GM23338 (cell line): ENCODE measurements around the gene UBE2V1. TPM values are rescaled to one million over a fixed set of nuclear protein-coding genes. Genes with fewer than 3 reads are reported as not detected.

Source experiments
- ATAC-seq: fragments of 200-7000 bp; cut with Tn5 transposase; 3 replicates; pipeline ENCODE4 v1.9.1; 2020
- DNase-seq: peaks from one replicate; pipeline ENCODE4 v3.0.0-alpha.2; 2015; ENCODE audit warnings: low spot score
- H2AFZ ChIP-seq: fragments of 200-600 bp; sonication (generic); 2 replicates; pipeline ENCODE4 v1.8.0; 2016; ENCODE audit warnings: antibody characterized with exemption, mild to moderate bottlenecking, moderate library complexity
- H3F3A ChIP-seq: fragments of 200-600 bp; sonication (generic); replicated peaks from 2 replicates; pipeline ENCODE4 v1.8.0; 2017; ENCODE audit warnings: antibody characterized with exemption, mixed run types, low read depth
- H3K27ac ChIP-seq: fragments of 200-600 bp; sonication (generic); 2 replicates; pipeline ENCODE4 v1.6.1; 2016; ENCODE audit warnings: low read depth
- H3K27me3 ChIP-seq: fragments of 200-600 bp; sonication (generic); 2 replicates; pipeline ENCODE4 v1.8.0; 2016; ENCODE audit warnings: mild to moderate bottlenecking, mixed run types, moderate library complexity; ENCODE audit not compliant: insufficient read depth
- H3K36me3 ChIP-seq: fragments of 200-600 bp; sonication (generic); 2 replicates; pipeline ENCODE4 v1.8.0; 2016; ENCODE audit warnings: mild to moderate bottlenecking; ENCODE audit not compliant: insufficient read depth
- H3K4me1 ChIP-seq: fragments of 200-600 bp; sonication (generic); 2 replicates; pipeline ENCODE4 v1.8.0; 2016; ENCODE audit warnings: mild to moderate bottlenecking, moderate library complexity; ENCODE audit not compliant: insufficient read depth
- H3K4me2 ChIP-seq: fragments of 200-600 bp; sonication (generic); 2 replicates; pipeline ENCODE4 v1.7.1; 2017; ENCODE audit warnings: mixed run types
- H3K4me3 ChIP-seq: fragments of 200-600 bp; sonication (generic); 2 replicates; pipeline ENCODE4 v1.6.1; 2016; ENCODE audit warnings: mixed run types
- H3K79me2 ChIP-seq: fragments of 200-600 bp; sonication (generic); replicated peaks from 2 replicates; pipeline ENCODE4 v1.8.0; 2017; ENCODE audit warnings: mild to moderate bottlenecking; ENCODE audit not compliant: insufficient read depth
- H3K9me2 ChIP-seq: fragments of 200-600 bp; sonication (generic); 2 replicates; pipeline ENCODE4 v1.8.0; 2017; ENCODE audit not compliant: insufficient read depth
- H4K20me1 ChIP-seq: fragments of 200-600 bp; sonication (generic); replicated peaks from 2 replicates; pipeline ENCODE4 v1.8.0; 2017; ENCODE audit warnings: mild to moderate bottlenecking; ENCODE audit not compliant: insufficient read depth
- H3K27ac Mint-ChIP-seq: 2 replicates; pipeline ENCODE4 v1.8.0; 2020; ENCODE audit warnings: inconsistent platforms, mild to moderate bottlenecking, moderate library complexity, mixed read lengths
- H3K27me3 Mint-ChIP-seq: 3 replicates; pipeline ENCODE4 v1.8.0; 2022; ENCODE audit warnings: low read depth, mild to moderate bottlenecking, moderate library complexity, mixed read lengths, inconsistent platforms; ENCODE audit not compliant: insufficient read depth, poor library complexity
- H3K36me3 Mint-ChIP-seq: 3 replicates; pipeline ENCODE4 v1.8.0; 2021; ENCODE audit warnings: low read depth, mild to moderate bottlenecking, inconsistent platforms, moderate library complexity, mixed read lengths
- H3K4me1 Mint-ChIP-seq: 3 replicates; pipeline ENCODE4 v1.8.0; 2020; ENCODE audit warnings: mild to moderate bottlenecking, inconsistent platforms, mixed read lengths
- H3K4me3 Mint-ChIP-seq: 3 replicates; pipeline ENCODE4 v1.8.0; 2021; ENCODE audit warnings: moderate library complexity, mild to moderate bottlenecking, inconsistent platforms, mixed read lengths
- H3K9me3 Mint-ChIP-seq: 3 replicates; pipeline ENCODE4 v1.8.0; 2020; ENCODE audit warnings: moderate library complexity, mild to moderate bottlenecking, inconsistent platforms, mixed read lengths
- CREB1 ChIP-seq: fragments of 250-450 bp; sonication (Bioruptor Pico); IDR thresholded peaks from 2 replicates; pipeline ENCODE4 v1.5.0; 2020; ENCODE audit warnings: low read depth, mild to moderate bottlenecking, moderate library complexity
- EZH2 ChIP-seq: fragments of 200-600 bp; sonication (generic); IDR thresholded peaks from one replicate; pipeline ENCODE4 v1.8.0; 2017; ENCODE audit warnings: antibody characterized with exemption, mild to moderate bottlenecking, low read depth; ENCODE audit not compliant: unreplicated experiment
- EZH2phosphoT487 ChIP-seq: fragments of 200-600 bp; sonication (generic); IDR thresholded peaks from one replicate; pipeline ENCODE4 v1.8.1; 2018; ENCODE audit warnings: antibody characterized with exemption; ENCODE audit not compliant: unreplicated experiment
- JUNB ChIP-seq: IDR thresholded peaks from one replicate; pipeline ENCODE4 v1.6.1; 2016; ENCODE audit warnings: antibody characterized with exemption; ENCODE audit not compliant: unreplicated experiment
- NANOG ChIP-seq: IDR thresholded peaks from 2 replicates; pipeline ENCODE4 v1.6.1; 2016; ENCODE audit warnings: antibody characterized with exemption, borderline replicate concordance
- POLR2AphosphoS5 ChIP-seq: IDR thresholded peaks from 2 replicates; pipeline ENCODE4 v1.6.1; 2016; ENCODE audit warnings: antibody characterized with exemption, low read depth
- STAT1 ChIP-seq: IDR thresholded peaks from one replicate; pipeline ENCODE4 v1.6.1; 2016; ENCODE audit warnings: antibody characterized with exemption; ENCODE audit not compliant: unreplicated experiment
- ZNF114 ChIP-seq: fragments of 250-450 bp; sonication (Bioruptor Pico); IDR thresholded peaks from 2 replicates; pipeline ENCODE4 v1.5.0; 2020; ENCODE audit warnings: mild to moderate bottlenecking, moderate library complexity
- ZNF331 ChIP-seq: fragments of 250-450 bp; sonication (Bioruptor Pico); IDR thresholded peaks from 2 replicates; pipeline ENCODE4 v1.5.0; 2020; ENCODE audit warnings: low read depth, mild to moderate bottlenecking, moderate library complexity
- polyA plus RNA-seq: library from polyadenylated mRNA; unstranded; fragments of >200 nt; fragmentation: Nextera tagmentation; extraction: Ambion mirVana; gene quantifications from 2 replicates; pipeline ENCODE4 v1.2.1, GENCODE V29; 2016
- total RNA-seq: library from RNA; depleted of rRNA; stranded (reverse); fragments of >200 nt; shearing (Covaris generic); gene quantifications from 2 replicates; pipeline ENCODE4 v1.2.3, GENCODE V29; 2014
- TF ChIP-seq, protein P1 (sequence below), 2 experiments: fragments of 200-600 bp in 1 of 2; sonication (generic) in 1 of 2; conservative IDR thresholded peaks; 2 replicates each; pipeline versions ENCODE4 v1.5.1 to v1.6.1; 2016 to 2017; ENCODE audit warnings: antibody characterized with exemption in 2 of 2, low read depth in 2 of 2, mild to moderate bottlenecking in 2 of 2, moderate library complexity in 1 of 2
- TF ChIP-seq, protein P2 (sequence below): fragments of 250-450 bp; sonication (Bioruptor Pico); IDR thresholded peaks from 2 replicates; pipeline ENCODE4 v1.5.0; 2020; ENCODE audit warnings: mild to moderate bottlenecking, moderate library complexity
- TF ChIP-seq, protein P3 (sequence below): IDR thresholded peaks from one replicate; pipeline ENCODE4 v1.6.1; 2018; ENCODE audit warnings: antibody characterized with exemption; ENCODE audit not compliant: unreplicated experiment
- TF ChIP-seq, protein P4 (sequence below): IDR thresholded peaks from 2 replicates; pipeline ENCODE4 v1.6.1; 2016; ENCODE audit warnings: antibody characterized with exemption

UBE2V1 gene
- total and polyA plus RNA-seq, 2 experiments from 2014 or later: 105 to 302 TPM

DNA sequence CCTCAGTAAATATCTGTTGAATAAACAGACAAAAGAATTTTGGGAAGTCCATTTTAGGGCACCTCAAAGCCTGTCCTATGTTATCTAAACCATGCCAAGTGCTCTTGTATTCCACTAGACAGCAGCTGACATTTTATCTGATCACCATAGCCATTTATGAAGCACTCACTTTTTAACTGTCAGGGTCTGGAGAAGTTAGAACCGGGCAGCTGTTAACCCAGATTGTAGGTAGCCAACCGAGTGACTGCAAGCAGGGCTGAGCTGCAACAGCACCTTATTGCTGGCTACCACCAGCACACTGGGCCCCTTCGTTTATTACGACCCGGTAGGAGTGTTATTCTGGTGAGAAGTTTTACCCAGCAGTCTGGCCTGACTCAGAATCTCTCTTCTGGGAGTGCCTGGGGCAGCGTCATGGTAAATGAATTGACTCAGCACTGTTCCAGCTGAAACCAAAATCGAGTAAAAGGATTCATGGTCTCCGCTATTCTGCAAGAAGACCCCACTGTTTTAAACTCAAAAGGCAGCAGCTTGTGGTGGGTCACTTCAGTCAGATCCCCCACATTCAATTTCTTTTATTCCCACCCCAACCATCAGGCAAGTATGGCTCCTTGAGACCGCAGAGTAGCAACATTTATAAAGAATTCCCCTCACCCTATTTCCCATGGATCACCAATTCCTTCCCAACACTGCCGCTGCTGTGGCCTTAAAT is 1.7 kb downstream of the UBE2V1 start:
- Histone ChIP-seq H3K4me3 (peak overlapping the region; percentile 99), H3K27me3 (no peaks in the 10 kb centered on the region), H3K36me3 (no peaks in the 10 kb centered on the region), H3K4me2 (peak overlapping the region; percentile 100), H3K79me2 (peaks cover 75% of the 10 kb centered on the region), H2AFZ (no peak overlapping the region), H3K9me2 (no peaks in the 10 kb centered on the region), H3K4me1 (peaks cover 56% of the 10 kb centered on the region), H4K20me1 (peaks cover 51% of the 10 kb centered on the region), H3K27ac (peak overlapping the region; percentile 50; the same call in 1 of the 2 replicates), H3F3A (peaks cover 3% of the 10 kb centered on the region)
- Mint-ChIP-seq H3K9me3 (no peaks in the 10 kb centered on the region), H3K4me1 (peaks cover 67% of the 10 kb centered on the region), H3K4me3 (peak overlapping the region; percentile 91), H3K27ac (peak overlapping the region; percentile 92), H3K27me3 (peaks cover 16% of the 10 kb centered on the region), H3K36me3 (no peaks in the 10 kb centered on the region; the same call in 2 of the 3 replicates)
- DNase-seq: no peak
- ATAC-seq: no peak
- TF ChIP-seq JUNB (no peak), ZNF114 (CRISPR knock-in tag) (no peak), POLR2AphosphoS5 (no peak), EZH2phosphoT487 (no peak), CREB1 (CRISPR knock-in tag) (no peak), NANOG (no peak), STAT1 (no peak), ZNF331 (CRISPR knock-in tag) (no peak), EZH2 (no peak)
- TF ChIP-seq, protein P1, sequence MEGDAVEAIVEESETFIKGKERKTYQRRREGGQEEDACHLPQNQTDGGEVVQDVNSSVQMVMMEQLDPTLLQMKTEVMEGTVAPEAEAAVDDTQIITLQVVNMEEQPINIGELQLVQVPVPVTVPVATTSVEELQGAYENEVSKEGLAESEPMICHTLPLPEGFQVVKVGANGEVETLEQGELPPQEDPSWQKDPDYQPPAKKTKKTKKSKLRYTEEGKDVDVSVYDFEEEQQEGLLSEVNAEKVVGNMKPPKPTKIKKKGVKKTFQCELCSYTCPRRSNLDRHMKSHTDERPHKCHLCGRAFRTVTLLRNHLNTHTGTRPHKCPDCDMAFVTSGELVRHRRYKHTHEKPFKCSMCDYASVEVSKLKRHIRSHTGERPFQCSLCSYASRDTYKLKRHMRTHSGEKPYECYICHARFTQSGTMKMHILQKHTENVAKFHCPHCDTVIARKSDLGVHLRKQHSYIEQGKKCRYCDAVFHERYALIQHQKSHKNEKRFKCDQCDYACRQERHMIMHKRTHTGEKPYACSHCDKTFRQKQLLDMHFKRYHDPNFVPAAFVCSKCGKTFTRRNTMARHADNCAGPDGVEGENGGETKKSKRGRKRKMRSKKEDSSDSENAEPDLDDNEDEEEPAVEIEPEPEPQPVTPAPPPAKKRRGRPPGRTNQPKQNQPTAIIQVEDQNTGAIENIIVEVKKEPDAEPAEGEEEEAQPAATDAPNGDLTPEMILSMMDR (conservative IDR thresholded peaks at IDR 0.05; ENCODE audit: low read depth in 2 of 2): no peak
- TF ChIP-seq, protein P2, sequence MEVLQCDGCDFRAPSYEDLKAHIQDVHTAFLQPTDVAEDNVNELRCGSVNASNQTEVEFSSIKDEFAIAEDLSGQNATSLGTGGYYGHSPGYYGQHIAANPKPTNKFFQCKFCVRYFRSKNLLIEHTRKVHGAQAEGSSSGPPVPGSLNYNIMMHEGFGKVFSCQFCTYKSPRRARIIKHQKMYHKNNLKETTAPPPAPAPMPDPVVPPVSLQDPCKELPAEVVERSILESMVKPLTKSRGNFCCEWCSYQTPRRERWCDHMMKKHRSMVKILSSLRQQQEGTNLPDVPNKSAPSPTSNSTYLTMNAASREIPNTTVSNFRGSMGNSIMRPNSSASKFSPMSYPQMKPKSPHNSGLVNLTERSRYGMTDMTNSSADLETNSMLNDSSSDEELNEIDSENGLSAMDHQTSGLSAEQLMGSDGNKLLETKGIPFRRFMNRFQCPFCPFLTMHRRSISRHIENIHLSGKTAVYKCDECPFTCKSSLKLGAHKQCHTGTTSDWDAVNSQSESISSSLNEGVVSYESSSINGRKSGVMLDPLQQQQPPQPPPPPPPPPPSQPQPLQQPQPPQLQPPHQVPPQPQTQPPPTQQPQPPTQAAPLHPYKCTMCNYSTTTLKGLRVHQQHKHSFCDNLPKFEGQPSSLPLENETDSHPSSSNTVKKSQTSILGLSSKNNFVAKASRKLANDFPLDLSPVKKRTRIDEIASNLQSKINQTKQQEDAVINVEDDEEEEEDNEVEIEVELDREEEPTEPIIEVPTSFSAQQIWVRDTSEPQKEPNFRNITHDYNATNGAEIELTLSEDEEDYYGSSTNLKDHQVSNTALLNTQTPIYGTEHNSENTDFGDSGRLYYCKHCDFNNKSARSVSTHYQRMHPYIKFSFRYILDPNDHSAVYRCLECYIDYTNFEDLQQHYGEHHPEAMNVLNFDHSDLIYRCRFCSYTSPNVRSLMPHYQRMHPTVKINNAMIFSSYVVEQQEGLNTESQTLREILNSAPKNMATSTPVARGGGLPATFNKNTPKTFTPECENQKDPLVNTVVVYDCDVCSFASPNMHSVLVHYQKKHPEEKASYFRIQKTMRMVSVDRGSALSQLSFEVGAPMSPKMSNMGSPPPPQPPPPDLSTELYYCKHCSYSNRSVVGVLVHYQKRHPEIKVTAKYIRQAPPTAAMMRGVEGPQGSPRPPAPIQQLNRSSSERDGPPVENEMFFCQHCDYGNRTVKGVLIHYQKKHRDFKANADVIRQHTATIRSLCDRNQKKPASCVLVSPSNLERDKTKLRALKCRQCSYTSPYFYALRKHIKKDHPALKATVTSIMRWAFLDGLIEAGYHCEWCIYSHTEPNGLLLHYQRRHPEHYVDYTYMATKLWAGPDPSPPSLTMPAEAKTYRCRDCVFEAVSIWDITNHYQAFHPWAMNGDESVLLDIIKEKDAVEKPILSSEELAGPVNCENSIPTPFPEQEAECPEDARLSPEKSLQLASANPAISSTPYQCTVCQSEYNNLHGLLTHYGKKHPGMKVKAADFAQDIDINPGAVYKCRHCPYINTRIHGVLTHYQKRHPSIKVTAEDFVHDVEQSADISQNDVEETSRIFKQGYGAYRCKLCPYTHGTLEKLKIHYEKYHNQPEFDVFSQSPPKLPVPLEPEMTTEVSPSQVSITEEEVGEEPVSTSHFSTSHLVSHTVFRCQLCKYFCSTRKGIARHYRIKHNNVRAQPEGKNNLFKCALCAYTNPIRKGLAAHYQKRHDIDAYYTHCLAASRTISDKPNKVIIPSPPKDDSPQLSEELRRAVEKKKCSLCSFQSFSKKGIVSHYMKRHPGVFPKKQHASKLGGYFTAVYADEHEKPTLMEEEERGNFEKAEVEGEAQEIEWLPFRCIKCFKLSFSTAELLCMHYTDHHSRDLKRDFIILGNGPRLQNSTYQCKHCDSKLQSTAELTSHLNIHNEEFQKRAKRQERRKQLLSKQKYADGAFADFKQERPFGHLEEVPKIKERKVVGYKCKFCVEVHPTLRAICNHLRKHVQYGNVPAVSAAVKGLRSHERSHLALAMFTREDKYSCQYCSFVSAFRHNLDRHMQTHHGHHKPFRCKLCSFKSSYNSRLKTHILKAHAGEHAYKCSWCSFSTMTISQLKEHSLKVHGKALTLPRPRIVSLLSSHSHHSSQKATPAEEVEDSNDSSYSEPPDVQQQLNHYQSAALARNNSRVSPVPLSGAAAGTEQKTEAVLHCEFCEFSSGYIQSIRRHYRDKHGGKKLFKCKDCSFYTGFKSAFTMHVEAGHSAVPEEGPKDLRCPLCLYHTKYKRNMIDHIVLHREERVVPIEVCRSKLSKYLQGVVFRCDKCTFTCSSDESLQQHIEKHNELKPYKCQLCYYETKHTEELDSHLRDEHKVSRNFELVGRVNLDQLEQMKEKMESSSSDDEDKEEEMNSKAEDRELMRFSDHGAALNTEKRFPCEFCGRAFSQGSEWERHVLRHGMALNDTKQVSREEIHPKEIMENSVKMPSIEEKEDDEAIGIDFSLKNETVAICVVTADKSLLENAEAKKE (CRISPR knock-in tag): no peak
- TF ChIP-seq, protein P3, sequence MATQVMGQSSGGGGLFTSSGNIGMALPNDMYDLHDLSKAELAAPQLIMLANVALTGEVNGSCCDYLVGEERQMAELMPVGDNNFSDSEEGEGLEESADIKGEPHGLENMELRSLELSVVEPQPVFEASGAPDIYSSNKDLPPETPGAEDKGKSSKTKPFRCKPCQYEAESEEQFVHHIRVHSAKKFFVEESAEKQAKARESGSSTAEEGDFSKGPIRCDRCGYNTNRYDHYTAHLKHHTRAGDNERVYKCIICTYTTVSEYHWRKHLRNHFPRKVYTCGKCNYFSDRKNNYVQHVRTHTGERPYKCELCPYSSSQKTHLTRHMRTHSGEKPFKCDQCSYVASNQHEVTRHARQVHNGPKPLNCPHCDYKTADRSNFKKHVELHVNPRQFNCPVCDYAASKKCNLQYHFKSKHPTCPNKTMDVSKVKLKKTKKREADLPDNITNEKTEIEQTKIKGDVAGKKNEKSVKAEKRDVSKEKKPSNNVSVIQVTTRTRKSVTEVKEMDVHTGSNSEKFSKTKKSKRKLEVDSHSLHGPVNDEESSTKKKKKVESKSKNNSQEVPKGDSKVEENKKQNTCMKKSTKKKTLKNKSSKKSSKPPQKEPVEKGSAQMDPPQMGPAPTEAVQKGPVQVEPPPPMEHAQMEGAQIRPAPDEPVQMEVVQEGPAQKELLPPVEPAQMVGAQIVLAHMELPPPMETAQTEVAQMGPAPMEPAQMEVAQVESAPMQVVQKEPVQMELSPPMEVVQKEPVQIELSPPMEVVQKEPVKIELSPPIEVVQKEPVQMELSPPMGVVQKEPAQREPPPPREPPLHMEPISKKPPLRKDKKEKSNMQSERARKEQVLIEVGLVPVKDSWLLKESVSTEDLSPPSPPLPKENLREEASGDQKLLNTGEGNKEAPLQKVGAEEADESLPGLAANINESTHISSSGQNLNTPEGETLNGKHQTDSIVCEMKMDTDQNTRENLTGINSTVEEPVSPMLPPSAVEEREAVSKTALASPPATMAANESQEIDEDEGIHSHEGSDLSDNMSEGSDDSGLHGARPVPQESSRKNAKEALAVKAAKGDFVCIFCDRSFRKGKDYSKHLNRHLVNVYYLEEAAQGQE: no peak
- TF ChIP-seq, protein P4, sequence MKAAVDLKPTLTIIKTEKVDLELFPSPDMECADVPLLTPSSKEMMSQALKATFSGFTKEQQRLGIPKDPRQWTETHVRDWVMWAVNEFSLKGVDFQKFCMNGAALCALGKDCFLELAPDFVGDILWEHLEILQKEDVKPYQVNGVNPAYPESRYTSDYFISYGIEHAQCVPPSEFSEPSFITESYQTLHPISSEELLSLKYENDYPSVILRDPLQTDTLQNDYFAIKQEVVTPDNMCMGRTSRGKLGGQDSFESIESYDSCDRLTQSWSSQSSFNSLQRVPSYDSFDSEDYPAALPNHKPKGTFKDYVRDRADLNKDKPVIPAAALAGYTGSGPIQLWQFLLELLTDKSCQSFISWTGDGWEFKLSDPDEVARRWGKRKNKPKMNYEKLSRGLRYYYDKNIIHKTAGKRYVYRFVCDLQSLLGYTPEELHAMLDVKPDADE: no peak
